SHP77 (cell line): Measurements from ENCODE around the gene SLC32A1.

ENCODE experiments used
- DNase-seq, 2 experiments: peaks; one replicate each; lab custom pipeline; 2025; lab: John Stamatoyannopoulos, UW

Gene SLC32A1

GRCh38 chr20:38754924-38755323 lies 30.6 kb downstream of the SLC32A1 start:
- no peak for DNase-seq

- no peak for DNase-seq
Measured at GRCh38 chr20:38755324-38755910, 31.1 kb downstream of the SLC32A1 start.

DNA sequence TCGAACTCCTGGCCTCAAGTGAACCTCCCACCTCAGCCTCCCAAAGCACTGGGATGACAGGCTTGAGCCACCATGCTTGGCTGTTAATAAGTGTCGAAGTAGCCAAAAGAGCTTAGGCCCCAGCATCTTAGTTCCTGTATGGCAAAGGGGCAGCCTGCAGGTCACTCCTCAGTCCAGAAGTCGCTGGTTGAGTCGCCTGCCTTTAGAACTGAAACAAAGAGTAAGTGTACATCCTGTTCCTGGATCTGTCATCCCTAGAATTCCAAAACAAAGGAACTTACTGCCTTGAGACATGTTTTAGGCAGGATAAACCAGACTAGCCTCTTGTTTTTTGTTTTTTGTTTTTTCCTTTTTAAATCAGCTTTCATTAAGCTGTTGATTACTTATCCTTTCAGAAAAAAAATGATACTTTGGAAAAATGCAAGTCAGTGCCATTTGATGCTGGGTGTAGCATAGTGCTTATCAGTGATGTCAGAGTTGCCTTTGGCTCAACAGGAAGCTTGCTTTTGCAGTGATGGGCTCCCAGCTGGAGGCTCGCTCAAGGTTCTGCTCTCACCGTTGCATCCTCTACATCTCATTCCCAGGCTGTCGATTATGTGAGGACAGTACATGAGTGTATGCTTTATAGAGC lies 33.0 kb downstream of the SLC32A1 start:
- no peak for DNase-seq

GRCh38 chr20:38759106-38759505 lies 34.8 kb downstream of the SLC32A1 start:
- no peak for DNase-seq

DNA sequence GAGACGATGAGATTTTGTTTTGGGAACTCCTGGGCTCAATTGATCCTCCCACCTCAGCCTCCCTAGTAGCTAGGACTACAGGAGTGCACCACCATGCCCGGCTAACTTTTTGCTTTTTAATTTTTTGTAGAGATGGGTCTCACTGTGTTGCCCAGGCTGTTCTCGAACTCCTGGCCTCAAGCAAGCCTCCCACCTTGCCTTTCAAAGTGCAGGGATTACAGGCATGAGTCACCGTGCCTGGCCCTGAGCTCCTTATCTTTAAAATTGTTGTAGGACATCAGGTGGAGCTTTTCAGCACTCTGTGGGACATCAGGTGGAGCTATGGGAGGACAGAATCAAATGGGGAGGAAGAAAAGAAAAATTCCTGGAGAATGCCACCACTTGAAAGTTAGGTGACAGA lies 36.7 kb downstream of the SLC32A1 start:
- DNase-seq, result no peak

GRCh38 chr20:38762174-38762573 lies 37.9 kb downstream of the SLC32A1 start:
- DNase-seq, result no peak

DNA sequence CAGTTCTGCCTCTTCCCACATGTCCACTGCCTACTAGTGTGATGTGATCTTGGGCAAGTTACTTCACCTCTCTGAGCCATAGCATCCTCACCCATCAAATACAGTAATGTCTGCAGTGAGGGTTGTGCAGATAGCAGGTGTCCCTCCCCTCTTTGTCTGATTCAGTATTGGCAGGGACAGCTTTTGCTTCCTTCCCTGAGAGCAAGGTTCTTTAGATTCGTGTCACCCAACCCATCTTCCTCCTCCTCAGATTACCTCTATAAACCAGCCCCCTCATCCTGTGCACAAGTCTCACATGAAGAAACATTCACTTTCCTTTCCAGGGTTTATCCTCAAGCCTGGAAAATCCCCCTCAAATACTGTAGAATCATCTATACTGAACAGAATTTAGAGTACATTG lies 39.3 kb downstream of the SLC32A1 start:
- DNase-seq, result no peak

- DNase-seq, result no peak
Measured at GRCh38 chr20:38764567-38765318, 40.5 kb downstream of the SLC32A1 start.

GRCh38 chr20:38766071-38766470 lies 41.8 kb downstream of the SLC32A1 start:
- no peak for DNase-seq

DNA sequence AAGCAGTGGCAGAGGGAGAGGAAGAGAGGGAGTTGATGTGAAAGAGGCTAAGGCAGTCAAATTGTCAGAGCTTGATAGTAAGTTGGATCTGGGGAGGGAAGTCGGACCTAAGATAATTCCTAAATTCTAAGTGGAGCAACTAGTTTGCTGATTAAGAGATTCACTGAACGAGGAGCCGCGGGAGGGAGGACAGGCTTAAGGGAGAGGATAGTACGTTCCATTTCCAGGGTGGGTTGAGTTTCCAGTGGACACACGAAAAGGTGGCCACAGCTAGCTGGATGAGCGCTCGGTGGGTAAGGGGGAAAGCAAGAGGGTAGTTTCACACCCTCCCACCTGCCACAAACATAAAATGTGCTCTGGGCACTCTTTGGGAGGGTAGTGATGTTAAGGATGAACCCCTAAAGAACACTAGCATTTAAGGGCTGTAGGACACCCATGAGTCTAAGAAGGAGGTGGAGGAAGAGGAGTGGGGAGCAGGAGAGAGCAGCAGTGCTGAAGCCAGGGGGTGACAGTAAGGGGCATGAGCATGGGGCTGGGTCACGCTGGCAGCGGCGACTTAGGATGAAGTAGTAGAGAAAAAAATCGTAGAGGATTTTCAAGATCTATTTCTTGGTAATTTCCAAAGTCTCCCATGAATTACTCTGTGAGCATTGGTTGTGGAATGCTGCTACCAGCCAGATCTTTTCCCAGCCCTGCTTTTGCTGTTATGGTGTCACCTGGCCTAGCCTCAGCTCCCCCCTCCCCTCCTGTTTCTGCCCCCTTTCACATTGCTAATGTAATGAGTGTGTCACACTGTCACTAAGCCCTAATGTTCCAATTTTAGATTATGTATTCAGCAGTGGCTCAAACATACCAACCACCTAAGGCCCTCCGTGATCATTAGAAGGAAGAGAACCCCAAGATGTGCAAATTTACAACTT lies 45.4 kb downstream of the SLC32A1 start:
- no peak for DNase-seq

- no peak for DNase-seq
Measured at GRCh38 chr20:38770546-38770945, 46.3 kb downstream of the SLC32A1 start.

GRCh38 chr20:38770970-38771369 lies 46.7 kb downstream of the SLC32A1 start:
- DNase-seq, result no peak

DNA sequence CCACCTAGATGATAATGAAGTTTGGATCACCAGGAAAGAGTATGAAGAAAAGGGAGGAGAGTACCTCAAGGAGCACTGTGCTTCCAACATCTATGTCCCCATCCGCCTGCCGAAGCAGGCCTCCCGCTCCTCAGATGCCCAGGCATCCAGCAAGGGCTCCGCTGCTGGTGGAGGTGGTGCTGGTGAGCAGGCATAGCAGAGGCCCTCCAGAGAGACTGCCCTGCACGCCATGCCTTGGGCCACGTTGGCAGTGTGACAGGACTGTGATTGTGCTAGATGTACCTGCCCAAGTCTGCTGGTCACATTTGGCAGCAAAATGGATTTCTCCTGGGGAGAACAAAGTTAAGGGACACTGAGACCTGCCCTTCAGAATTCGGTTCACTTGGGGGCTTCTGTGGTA lies 47.3 kb downstream of the SLC32A1 start:
- DNase-seq, result no peak

- no peak for DNase-seq
Measured at GRCh38 chr20:38774167-38774566, 49.9 kb downstream of the SLC32A1 start.

- no peak for DNase-seq
Measured at GRCh38 chr20:38776363-38776762, 52.1 kb downstream of the SLC32A1 start.
